SH-SY5Y (cell line): ENCODE measurements around the gene NFIB.

Experiments used
- GATA2 ChIP-seq: IDR thresholded peaks from 2 replicates; pipeline ENCODE4 v1.6.1; 2011; ENCODE audit warnings: mild to moderate bottlenecking, low read depth, low read length
- GATA3 ChIP-seq: IDR thresholded peaks from 2 replicates; pipeline ENCODE4 v1.6.1; 2011; ENCODE audit warnings: low read depth, mild to moderate bottlenecking, low read length, moderate library complexity

GRCh38 chr9:14057368-14058324, 256.3 kb downstream of the NFIB start:
- TF ChIP-seq GATA3, result no peak
- TF ChIP-seq GATA2, result peak; percentile 73
